Measurements from ENCODE around the gene ACTG1.

- no peak for TF ChIP-seq CTCF (conservative IDR thresholded peaks at IDR 0.05; ENCODE audit: low read depth, low read length)
- TF ChIP-seq EZH2 (IDR thresholded peaks at IDR 0.05; ENCODE audit: borderline replicate concordance, low read depth, low read length, poor library complexity, severe bottlenecking), result no peak
Measured at GRCh38 chr17:81535480-81536298, 23.1 kb upstream of the ACTG1 start.
